ENCODE measurements around the gene NRDE2.

Gene NRDE2

DNA sequence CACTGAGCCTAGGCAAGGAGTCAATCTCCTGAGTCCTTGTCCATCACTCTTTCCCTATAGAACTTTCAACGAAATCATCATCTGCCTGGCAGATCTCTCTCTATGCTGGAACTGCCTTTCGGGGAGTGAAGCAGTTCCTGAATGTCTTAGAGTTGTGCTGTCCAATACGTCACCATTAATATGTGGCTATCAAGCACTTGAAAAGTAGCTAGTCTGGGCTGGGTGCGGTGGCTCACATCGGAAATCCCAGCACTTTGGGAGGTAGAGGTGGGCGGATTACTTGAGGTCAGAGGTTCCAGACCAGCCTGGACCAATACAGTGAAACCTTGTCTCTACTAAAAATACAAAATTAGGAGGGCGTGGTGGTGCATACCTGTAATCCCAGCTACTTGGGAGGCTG, 35.1 kb downstream of the NRDE2 start:
- DNase-seq, result no peak

DNA sequence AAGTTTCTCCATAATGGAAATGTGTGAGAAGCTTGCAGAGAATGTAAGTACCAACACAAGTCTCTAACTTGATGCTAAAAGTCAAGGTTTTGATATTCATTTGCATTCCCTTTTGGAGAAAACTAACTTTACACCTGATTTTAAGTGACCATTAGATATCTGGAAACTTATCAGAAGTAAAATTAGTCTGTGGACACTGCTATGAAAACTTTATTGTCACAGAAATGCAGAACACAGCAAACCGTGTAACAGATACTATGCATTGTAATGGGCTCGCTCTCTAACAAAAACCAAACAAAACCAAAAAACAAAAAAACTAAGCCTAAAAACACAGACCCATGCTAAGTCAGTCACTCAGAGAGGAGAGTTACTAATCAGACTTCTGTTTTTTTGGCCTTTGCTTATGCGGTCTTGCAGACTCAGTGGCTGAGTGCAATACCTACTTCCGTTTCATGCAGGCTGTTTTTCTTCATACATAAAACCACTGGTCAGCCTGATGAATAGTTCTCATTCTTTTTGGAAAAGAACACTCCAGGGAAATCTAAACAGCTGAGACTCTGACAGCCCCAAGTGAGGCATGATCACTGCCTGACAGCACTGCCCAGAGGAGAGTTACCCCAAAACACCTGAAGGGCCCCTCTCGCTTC, 35.7 kb downstream of the NRDE2 start:
- no peak for DNase-seq

DNA sequence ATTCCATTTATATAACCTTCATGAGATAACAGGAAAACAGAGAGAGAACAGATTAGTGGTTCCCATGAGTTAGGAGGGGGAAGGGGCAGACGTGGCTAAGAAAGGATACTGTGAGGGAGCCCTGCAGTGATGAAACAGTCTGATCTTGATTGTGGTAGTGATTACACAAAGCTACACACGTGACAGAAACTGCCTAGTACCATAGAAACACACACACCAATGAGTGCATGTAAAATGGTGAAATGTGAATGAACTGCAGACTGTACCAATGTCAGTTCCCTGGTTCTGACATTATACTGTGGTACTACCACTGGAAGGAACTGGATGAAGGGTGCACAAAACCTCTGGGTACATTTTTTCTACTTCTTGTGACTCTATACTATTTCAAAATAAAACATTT, 36.9 kb downstream of the NRDE2 start:
- DNase-seq, result no peak

DNA sequence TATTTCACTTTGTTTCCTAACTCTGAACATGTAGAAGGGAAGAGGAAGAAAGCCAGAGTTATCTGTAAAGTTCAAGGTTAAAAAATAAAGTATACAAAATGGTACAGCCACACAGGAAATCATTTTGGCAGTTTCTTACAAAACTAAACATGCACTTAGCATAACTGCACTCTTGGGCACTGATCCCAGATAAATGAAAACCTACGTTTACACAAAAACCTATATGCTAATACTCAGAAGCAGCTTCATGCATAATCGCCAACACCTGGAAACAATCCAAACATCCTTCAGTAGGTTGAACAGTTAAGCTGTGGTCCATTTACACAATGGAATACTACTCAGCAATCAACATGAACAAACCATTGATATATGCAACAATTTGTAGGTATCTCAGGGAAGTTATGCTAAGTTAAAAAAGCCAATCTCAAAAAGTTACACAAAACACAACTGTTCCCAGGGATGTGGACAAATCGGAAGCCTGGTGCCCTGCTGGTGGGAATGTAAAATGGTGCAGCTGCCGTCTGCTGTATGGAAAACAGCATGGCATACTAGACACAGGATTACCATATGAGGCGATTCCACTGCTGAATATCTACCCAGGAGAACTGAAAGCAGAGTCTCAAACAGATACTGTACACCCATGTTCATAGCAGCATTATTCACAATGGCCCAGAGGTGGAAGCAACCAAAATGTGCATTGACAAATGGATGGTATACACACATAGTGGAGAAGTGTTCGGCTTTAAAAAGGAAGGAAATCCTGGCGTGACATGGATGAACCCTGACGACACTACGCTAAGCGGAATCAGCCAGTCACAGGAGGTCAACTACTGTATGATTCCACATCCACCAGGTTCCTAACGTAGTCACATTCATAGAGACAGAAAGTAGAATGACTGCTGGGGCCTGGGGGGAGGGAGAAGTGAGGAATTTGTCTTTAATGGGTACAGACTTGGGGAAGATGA, 37.7 kb downstream of the NRDE2 start:
- DNase-seq, result no peak

DNA sequence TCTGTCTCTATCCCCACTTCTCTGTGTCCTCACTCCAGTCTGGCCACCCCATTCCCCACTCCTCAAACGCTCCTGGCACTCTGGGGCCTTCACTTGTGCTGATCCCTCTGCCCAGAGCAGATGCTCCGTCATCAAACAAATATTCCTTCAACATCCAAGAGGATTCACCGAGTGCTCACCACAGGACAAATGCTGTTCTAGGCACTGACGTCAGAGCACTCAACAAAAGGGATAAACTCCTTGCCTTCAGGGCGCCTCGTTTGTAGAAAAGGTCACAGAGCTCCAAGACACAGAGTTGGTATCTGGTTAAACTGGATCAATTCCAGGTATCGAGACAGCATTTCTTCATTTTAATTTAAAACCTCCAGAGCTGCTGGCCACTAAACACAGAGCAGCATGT, 40.0 kb downstream of the NRDE2 start:
- DNase-seq, result no peak

DNA sequence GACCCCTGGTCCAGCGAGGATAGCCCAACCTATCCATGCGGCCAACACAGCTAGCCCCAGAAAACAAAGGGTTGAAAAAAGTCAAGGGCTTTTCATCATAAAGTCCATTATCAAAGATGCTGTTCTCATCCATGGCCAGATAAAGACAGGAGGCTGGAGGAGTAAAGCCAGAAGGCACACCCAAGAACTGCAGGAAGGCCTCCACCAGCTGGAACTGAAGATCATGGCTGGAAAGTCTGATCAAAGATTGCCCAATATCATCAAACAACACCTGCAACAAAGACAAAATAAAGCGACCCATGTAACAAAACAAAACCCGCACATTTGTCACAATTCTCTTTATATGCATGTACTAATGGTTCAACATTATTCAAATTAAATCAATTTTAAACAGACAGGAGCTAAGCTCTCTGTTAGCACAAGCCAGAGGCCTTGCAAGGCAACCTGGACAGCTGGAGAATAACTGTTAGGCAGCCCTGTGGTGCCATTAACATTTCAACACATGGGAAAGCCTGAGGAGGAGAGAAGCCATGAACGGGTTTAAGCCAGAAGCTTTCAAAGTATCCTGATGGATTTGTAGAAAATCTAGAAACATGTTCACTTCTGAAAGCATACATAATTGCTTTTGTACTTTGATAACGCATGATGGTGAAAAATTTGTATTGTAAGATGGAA, 41.3 kb downstream of the NRDE2 start:
- no peak for DNase-seq

DNA sequence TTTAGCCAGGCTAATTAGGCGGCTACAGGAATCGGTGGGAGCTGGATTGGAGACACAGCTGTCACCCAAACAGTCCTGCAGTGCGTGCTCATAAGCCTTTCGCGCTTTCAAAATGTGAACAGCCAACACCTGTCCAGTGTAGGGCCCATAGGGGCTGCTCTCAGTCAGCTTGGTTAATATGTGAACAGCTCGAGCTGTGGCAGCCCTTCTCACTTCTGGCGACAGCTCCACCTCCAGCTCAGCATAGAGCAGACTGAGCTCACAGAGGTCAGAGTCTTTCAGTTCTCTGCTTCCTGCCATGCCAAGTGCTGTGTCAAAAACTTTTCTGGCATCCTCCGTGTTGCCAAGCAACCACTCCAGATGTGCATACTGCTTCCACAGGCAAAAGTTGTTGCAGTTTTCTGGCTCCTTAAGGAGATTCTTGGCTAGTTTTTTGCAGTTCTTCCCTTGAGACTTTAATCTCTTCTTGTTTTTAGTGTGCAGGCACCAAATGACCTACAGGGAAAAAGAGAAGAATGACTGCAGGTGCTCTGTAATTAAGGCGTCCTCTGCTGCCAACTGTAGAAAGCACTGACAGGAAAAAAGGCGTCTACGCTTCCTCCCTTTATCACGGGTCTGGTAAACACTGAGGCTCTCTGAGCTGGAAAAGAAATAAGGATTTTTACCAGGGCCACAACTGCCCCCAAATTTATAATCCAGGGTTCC, 42.9 kb downstream of the NRDE2 start:
- no peak for DNase-seq

DNA sequence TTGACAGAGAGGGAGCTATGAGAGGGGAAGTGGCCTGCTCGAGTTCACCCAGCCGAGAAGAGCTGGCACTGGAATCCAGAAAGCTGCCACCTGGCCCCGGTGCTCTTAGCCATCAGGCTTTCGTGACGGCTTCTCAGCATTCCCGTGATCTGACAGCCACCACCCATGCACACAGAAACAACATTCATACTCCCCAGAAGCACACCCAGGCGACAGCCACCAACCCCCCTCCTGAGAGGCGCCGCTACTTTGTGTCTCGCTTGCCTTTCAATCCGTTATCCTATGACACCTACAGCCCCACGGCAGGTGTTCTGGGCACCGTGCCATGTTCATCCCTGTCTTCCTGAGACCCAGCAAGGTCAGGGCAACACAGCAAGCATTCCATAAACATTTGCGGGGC, 44.0 kb downstream of the NRDE2 start:
- DNase-seq, result no peak

DNA sequence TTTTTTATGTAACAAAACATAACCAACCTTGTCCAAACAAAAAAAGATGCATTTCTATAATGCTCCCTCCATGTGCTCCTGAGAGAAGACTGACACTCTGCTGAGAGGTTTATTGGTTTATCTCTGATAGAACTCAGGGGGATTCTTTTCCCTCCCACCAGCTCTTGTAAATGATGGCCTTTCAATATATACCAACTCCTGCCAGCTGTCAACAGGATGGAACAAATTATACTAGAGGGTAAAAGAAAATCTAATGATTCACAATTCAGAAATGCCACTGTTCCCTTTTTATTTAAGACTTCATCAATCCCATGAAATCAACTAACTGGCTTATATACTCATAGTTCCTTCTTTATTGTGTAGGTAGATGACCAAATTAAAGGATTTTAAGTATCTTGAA, 50.0 kb downstream of the NRDE2 start:
- no peak for DNase-seq

DNA sequence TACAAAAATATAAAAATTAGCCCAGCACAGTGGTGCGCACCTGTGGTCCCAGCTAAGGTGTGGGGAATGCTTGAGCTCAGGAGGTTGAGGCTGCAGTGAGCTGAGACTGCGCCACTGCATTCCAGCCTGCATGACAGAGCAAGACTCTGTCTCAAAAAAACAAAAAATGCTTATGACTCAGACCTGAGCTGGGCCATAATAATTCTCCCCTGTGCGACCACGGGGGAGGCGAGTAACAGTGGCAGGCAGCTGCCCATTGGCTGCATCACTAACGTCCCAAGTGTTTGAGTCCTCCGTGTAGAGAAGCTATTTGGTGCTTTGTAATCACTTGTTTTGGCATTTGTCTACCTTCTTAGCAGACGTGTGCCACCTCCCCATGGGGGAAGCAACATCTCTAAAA, 50.5 kb downstream of the NRDE2 start:
- no peak for DNase-seq

DNA sequence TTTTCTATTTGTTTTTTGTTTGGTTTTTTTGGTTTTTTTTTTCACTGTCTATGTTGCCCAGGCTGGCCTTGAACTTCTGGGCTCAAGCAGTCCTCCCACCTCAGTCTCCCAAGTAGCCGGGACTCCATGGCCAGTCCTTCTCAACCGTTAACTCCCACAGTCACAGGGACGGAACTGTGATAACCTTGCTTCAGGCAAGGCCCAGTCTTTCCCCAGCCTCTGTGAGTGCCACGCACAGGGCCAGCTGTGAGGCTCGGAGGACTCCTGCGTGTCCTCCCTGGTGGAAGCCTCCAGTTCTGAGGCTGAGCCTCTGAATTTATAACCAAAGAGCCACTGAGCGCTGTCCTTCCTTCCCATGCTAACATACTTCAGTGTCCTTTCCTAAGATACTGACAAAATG, 51.6 kb downstream of the NRDE2 start:
- DNase-seq, result no peak

DNA sequence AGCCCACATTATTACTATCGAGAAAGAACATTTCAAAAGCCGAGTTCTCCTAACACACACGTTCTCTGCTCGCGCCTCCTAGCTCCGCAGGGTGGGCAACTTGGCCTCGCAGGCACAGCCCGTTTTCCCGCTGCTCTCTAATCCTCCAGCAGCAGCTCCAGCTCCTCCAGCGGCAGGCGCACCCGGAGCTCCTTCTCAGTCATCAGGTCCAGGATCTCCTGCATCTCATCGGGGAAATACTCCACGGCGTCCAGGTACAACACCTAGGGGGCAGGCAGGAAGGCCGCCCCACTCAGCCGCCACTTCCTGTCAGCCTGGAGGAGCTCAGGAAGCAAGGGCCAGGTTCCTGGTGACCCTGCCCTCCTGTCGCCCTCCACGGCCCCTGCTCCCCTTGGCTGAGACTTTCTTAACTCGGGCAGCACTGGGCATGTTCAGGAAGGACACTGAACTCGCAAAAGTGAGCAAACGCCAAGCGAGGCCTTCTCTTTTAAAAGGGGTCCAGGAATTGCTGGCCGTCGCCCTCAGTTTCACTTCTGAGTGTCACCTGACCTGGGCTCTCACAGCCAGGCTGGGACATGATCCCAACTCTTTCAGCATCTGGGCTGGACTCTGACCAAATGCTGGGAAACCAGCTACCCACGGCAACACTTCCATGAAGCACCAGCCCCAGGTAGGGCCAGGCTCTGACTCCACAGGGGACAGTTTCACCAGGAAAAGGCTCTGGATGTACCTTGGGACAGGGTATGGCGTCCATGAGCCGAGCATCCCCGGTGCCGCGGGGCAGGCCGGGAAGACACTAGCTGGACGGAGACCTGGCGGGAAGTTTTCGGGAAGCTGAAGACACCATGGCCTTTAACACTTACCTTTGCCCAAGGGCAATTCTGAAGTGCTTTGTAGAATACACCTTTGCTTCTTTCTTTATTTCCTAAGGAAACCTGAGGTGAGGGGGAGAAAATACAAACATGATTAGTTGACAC, 53.3 kb downstream of the NRDE2 start:
- no peak for DNase-seq

DNA sequence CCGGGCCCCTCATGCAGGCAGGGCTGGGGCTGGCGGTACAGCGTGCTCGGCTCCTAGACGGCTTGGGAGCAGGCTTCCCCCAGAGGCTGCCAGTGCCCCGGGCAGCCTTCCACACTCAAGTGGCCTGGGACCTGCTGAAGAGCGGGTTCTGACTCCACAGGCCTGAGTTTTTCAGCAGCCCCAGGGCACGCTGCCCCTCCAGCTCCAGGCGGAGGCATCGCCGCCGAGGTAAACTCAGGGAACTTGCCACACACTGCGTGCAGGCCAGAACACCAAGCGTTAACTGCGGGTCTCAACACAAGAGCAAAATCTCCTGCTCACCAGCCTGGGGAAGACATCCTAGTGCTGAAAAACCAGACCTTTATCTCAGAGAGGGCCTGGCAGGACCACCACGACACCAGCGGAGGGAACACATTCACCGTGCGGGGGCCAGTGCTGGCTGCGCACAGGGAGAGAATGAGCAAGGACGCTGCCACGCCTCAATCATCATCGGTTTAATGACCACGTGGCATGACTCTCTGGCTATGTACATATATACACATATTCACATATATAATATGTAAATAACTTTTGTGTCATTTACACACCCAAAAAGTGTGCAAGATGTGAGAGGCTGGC, 54.1 kb downstream of the NRDE2 start:
- DNase-seq, result no peak

DNA sequence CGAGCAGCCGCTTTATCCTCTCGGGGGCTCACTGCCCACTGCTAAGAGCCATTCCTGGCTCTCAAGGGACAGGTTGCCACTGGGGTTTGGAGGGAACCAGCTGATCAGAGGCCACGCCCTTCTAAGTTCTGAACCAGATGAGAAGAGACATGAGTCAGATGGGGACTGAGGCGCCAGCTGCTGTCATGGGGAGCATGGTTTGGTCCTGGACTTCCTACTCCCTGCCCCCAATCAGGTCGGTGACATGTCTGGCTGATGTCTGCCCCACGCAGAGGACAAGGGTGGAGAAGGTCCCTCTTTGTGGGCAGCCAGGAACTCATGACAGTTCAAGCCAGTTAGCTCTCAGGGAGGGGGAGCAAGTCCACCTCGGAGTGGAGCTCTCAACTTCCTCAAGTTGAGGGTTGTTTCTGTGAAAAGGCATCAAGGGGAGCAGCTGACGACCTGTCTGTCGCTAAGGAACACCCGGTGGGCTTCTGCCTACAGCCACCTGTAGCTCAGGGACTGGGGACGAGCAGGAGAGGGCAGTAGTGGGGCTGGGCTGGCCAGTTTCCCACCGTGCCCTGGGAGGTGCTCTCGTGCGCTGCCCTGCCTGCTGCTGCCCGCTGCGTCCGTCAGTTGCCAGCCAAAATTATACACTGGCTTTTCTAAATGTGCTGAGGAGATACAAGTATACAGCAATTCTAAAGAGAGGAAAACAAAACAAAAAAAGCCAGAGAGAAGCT, 54.9 kb downstream of the NRDE2 start:
- DNase-seq, result no peak

DNA sequence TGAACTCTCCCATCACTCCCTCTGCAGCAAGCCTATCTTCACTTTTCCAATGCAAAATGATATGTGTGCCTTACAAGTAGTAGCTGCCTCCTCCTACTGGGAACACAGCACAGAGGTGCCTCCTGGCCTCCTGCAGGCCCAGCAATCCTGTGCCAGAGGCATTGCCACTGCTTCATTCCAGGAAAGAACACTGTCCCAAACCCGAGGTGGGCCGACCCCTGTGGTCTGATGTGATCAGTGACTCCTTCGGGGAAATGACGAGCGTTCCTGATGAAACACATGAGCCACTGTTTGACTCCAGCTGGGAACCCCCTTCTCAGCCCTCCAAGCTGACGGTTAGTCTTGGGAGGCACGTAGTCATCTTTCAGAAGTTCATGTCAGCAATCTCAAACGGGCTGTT, 55.9 kb downstream of the NRDE2 start:
- no peak for DNase-seq

DNA sequence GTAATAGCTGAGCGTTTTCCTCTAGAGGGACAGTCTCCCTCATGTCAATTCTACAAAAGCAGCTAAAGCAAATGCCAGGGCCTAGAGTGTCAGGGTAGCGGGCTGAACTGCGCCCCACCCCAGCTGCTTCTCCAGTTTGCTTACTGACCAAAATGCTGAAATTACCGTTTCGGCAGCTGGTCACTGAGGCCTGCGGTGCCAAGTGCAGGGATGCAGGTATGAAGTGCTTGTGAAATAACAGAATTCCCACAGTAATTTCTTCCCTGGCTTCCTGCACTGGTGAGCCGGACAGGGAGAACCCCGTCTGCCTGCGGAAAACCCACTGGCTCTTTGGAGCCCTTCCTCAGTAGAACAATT, 56.3 kb downstream of the NRDE2 start:
- DNase-seq, result no peak

DNA sequence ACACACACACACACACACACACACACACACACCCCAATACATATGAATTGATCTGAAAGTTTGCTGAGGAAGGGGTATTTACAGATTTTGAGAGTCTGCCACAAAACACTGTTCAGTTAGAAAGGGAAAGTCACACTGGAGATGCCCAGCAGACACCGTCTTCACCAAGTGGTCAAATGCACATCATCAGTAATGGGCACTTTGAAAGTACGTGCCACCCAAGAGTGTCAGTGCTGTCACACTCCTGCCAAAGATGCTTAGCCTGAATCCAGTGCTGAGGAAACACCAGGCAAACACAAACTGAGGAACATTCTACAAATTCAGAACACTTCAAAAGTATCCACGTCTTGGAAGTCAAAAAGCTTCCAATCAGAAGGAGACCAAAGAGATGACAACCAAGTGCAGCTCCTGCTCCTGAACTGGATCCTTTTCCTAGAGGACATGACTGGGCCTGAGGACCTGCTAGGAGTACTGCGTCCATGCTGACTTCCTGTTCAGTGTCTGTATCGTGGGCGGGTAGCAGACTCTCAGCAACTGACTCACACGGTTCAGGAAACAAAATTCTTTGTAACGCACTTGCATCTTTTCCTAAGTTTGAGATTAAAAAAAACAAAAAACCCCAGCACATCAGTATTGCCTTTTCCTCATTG, 56.8 kb downstream of the NRDE2 start:
- no peak for DNase-seq

DNA sequence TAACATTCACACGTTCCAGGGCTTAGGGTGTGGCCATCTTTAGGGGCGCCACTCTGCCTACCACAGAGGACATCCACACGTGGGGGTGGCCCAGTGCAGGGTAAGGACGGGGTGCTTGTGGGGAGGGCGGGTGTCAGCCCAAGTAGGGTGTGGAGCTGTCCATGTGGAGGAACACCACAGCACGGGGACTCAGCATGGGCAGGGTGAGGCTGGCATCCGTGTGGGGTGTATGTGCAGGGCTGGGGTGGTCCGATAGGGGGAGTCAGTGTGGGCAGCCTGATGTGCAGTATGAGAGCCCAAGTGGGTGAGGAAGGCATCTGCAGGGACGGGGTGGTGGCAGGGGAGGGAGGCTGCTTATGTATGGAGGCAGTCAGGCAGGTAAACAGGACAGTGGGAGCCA, 57.7 kb downstream of the NRDE2 start:
- no peak for DNase-seq

DNA sequence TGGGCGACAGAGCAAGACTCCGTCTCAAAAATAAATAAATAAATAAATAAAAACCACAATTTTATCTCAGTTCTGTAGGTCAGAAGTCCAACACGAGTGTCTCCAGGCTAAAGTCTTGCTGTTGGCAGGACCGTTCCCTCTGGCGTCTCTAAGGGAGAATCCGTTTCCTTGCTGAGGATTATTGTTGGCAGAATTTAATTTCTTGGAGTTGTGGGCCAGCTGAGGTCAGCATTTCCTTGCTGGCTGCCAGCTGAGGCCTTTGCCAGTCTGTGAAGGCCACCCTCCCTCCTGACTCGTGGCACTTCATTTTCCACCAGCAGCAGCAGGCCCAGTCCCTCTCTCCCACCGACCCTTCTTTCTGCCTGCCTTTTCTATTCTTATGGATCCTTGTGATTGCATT, 58.2 kb downstream of the NRDE2 start:
- no peak for DNase-seq

DNA sequence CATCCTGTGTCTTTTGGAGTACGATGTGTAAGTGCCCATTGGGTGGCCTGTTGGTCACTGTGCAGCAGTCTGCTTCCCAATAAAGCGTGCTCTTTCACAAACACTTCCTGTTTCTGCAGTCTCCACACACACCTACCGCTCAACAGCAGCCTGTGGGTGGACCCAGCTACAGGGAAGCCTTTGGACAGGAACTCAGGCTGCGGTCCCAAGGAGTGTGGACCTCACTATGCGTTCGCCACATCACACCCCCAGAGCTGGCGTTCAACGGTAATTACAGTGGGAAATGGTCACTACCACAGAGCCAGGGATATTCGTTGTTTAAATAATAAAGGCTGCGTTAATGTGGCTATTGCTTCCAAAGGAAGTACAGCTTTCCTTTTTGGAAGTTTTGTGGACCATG, 59.2 kb downstream of the NRDE2 start:
- no peak for DNase-seq

Data from CD4-positive, alpha-beta T cell treated with Interleukin-4 for 4 hours (primary cell).